KBM-7 (cell line): ENCODE measurements around the gene BNC1.

Experiments
- DNase-seq: peaks from one replicate; pipeline ENCODE4 v3.0.0-alpha.2; 2015
- in situ Hi-C: fragments of 300-500 bp; cut with MboI; formaldehyde crosslinking; loops from 2 replicates; pipeline ENCODE4 v1.14.3; 2020; ENCODE audit warnings: low sequenced_read_pairs, low pct_unique_long_range_greater_than_20kb, mixed read lengths

Gene BNC1, protein sequence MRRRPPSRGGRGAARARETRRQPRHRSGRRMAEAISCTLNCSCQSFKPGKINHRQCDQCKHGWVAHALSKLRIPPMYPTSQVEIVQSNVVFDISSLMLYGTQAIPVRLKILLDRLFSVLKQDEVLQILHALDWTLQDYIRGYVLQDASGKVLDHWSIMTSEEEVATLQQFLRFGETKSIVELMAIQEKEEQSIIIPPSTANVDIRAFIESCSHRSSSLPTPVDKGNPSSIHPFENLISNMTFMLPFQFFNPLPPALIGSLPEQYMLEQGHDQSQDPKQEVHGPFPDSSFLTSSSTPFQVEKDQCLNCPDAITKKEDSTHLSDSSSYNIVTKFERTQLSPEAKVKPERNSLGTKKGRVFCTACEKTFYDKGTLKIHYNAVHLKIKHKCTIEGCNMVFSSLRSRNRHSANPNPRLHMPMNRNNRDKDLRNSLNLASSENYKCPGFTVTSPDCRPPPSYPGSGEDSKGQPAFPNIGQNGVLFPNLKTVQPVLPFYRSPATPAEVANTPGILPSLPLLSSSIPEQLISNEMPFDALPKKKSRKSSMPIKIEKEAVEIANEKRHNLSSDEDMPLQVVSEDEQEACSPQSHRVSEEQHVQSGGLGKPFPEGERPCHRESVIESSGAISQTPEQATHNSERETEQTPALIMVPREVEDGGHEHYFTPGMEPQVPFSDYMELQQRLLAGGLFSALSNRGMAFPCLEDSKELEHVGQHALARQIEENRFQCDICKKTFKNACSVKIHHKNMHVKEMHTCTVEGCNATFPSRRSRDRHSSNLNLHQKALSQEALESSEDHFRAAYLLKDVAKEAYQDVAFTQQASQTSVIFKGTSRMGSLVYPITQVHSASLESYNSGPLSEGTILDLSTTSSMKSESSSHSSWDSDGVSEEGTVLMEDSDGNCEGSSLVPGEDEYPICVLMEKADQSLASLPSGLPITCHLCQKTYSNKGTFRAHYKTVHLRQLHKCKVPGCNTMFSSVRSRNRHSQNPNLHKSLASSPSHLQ

GRCh38 chr15:83284559-83285283, at the start of gene BNC1:
TSS of gene BNC1 (minus strand) at chr15:83284664. CDS start at chr15:83284628, 36 bp downstream.
- in situ Hi-C loops, result no loop called here
- DNase-seq, result no peak

DNA sequence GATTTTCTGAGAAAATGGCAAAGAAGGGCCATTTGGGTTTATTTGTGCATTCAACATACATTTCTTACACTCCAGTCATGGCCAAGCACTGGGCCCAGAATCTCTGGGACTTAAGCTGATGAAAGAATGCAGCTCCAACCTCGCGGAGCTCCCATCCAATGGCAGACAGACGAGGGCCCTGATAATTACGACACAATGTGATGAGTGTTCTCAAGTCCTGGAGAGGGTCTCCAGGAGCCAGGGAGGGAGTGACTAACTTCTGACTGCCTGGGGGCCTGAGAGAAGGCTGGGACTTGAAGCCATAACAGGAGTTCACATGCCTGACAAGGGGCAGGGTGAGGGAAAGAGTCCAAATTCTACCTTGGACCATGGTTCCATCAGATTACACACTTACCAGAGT, 42.6 kb upstream of the BNC1 start:
- DNase-seq, result no peak
- in situ Hi-C loops, result no loop called here

- in situ Hi-C loops, result no loop called here
- DNase-seq, result no peak
These were observed 40.3 kb upstream of the BNC1 start for GRCh38 chr15:83324799-83325198.

DNA sequence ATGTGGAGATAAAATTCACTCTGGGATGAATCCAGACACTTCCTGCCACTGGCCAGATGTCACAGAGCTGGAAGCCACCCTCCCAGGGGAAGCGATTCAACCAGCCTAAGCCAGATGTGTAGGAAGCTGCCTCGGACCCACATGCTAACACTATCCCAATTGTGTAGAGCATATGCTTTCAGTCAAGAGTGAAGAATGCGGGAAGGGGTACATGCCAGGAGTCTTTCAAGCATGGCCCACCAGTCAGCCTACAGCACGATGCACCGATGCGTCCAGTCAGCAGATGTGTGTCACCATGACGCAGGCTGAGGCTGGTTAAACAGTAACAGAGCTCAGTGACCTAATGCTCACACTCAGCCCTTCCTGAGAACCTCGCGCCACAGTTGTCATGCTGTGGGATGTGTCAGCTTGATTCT, 38.8 kb upstream of the BNC1 start:
- no peak for DNase-seq
- in situ Hi-C loops, result no loop called here

DNA sequence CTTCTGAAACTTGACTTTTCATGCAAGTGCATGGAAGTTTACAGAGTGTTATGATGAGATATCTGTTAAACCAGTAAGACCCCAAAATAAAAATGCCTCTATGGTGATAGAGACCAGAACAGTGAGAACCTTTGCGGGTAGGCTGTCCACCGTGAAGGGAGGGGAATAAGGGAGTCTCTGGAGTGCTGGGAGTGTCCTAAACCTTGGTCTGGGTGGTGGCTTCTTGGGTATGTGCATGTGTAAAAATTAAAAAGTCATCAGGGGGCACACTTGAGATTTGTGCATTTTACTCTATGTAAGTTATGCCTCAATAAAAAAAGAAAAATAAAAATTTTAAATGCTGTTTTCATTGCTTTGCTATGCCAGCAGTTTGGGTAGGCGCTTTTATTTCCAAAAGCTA, 38.2 kb upstream of the BNC1 start:
- in situ Hi-C loops, result no loop called here
- no peak for DNase-seq

- no peak for DNase-seq
- in situ Hi-C loops, result no loop called here
These were observed 37.6 kb upstream of the BNC1 start for GRCh38 chr15:83322061-83322460.

- DNase-seq, result no peak
- in situ Hi-C loops, result no loop called here
These were observed 36.4 kb upstream of the BNC1 start for GRCh38 chr15:83320844-83321243.

GRCh38 chr15:83320404-83320803, 35.9 kb upstream of the BNC1 start:
- in situ Hi-C loops, result no loop called here
- no peak for DNase-seq

- in situ Hi-C loops, result no loop called here
- no peak for DNase-seq
These were observed 35.3 kb upstream of the BNC1 start for GRCh38 chr15:83319771-83320170.

DNA sequence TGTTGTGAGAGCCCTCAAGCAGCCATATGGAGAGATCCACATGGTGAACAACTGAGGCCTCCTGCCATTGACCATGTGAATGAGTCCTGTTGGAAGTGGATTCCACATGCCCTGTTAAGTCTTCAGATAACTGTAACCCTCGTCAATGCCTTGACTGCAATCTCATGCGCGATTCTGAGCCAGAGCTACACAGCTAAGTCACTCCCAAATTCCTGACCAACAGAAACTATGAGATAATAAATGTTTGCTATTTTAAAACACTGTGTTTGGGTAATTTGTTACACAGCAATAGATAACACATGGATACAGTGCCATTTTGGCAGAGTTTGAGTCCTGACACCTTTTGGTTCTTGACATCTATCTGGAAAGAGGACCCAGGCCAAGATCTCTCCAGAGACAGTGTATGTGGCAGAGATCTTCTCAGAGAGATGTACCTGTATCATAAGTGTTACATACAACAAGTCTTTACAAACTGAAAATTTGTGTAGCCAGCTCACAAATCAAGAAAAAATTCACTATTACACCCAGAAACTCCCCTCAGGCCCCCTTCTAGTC, 34.5 kb upstream of the BNC1 start:
- in situ Hi-C loops, result no loop called here

GRCh38 chr15:83318036-83318435, 33.6 kb upstream of the BNC1 start:
- no peak for DNase-seq
- in situ Hi-C loops, result no loop called here

More for the DNA sequence above, 34.5 kb upstream of the BNC1 start:
- DNase-seq, result no peak

DNA sequence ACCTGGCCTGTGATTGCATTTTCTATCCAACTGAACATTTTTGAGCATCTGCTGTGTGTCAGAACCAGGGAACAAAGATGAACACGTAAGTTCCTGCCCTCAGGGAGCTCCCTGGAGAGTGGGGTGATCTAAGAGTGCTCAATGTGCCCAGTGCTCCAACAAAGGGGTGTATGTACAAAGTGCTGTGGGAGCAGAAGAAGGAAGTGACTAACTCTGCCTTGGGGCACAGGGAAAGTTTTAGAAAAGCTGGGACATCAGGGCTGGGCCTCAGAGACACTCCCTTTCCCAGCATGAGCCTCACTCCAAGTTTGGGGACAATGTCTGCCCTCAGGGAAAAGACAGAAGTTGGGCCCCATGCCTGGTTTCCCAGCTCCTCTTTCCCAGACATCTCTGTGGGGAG, 27.6 kb upstream of the BNC1 start:
- DNase-seq, result no peak
- in situ Hi-C loops, result no loop called here

GRCh38 chr15:83310521-83311456, 26.3 kb upstream of the BNC1 start:
- DNase-seq, result no peak
- in situ Hi-C loops, result no loop called here

GRCh38 chr15:83308671-83309070, 24.2 kb upstream of the BNC1 start:
- DNase-seq, result no peak
- in situ Hi-C loops, result no loop called here

GRCh38 chr15:83306561-83306960, 22.1 kb upstream of the BNC1 start:
- in situ Hi-C loops, result no loop called here
- DNase-seq, result no peak

DNA sequence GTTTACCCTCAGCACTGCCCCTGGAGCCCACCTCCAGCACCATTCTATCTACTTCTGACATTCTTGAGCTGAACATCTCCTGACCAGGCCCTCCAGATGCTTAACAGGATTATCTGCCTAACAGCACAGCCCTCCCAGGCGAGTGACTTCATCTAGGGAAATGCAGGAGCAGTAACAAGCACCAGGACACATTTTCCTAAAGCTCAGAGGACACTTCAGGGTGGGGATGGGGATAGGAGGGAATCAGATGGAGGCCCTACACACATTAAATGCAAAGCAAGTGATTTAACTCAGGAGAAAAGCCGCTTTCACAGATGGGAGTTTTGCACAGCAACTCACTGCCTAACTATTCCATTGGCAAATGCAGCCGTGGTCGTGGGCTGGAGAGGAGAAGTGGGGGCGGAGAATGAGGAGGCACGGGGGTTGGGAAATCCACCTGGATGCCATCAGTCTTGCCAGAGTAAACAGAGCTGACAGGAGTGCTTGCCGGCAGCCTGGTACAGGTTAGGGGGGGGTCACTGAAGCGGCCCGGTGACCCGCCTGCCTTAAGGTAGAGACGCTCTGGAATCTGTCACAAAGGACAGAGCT, 21.3 kb upstream of the BNC1 start:
- in situ Hi-C loops, result no loop called here

DNA sequence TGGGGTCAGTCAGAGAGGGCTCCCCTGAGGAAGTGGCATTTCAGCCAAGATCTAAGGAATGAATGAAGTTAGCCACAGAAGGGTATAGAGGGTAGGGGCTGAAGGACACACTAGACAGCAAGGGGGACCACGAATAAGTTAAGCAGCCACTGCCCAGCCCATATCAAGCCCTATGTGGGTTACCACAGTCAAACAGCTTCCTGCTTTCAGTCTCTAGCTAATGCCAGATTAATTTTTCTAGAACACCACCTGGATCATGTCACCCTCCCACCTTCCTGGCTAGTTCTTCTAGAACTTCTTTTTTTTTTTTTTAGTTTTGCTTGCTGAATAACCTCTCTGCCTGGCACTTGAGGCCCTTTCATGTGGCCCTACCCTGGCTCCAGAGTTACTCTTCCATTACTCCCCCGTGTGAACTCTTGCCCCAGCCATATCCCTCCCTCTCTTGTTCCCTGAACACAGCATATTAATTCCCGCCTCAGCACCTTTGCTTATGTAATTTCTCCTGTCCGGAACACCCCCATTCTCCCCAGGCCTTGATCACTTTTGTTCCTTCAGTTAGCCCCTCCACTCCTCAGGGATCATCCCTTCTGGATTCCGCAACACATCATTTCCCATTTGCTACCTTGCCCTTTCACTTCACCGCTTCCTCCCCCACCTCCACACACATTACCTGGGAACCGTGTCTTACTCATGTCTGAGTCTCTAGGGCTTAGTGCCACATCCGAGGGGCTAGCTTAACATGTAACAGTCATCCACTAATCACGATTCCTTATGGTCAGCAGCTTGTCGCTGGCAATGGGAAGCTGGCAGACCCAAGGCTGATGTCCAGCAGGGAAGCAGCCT, 20.6 kb upstream of the BNC1 start:
- DNase-seq, result no peak
- in situ Hi-C loops, result no loop called here

More for the DNA sequence above, 21.3 kb upstream of the BNC1 start:
- DNase-seq, result no peak
